Transverse colon (tissue), 4 donors: ENCODE results near the gene FOXO4. TPM values are rescaled to one million over a fixed set of nuclear protein-coding genes. Genes with fewer than 3 reads are reported as not detected.
A peak's percentile ranks its signal among the peaks of the same experiment; 100 is the strongest.

ENCODE experiments used
- DNase-seq: peaks from one replicate; pipeline ENCODE4 v3.0.0-alpha.2; 2019
- H3K27ac ChIP-seq, 4 donors: fragments of 200-600 bp; sonication (generic); 2 replicates each; pipeline ENCODE4 v1.5.1; 2016 to 2018; ENCODE audit warnings: inconsistent platforms in 4 of 4
- H3K27me3 ChIP-seq: fragments of 200-600 bp; sonication (generic); 2 replicates; pipeline ENCODE4 v1.5.1; 2017; ENCODE audit warnings: inconsistent platforms
- H3K36me3 ChIP-seq, 4 donors: fragments of 200-600 bp; sonication (generic); 2 replicates each; pipeline ENCODE4 v1.5.1; 2017 to 2019; ENCODE audit warnings: inconsistent platforms in 4 of 4
- H3K4me1 ChIP-seq, 4 donors: fragments of 200-600 bp; sonication (generic); 2 replicates each; pipeline ENCODE4 v1.5.1; 2017 to 2020; ENCODE audit warnings: inconsistent platforms in 4 of 4
- H3K4me3 ChIP-seq, 4 donors: fragments of 200-600 bp; sonication (generic); 1 replicate in 1 of 4; 2 replicates in 3 of 4; pipeline versions ENCODE4 v1.5.1 to v1.6.1; 2017 to 2019; ENCODE audit warnings: inconsistent platforms in 4 of 4
- H3K9me3 ChIP-seq, 2 donors: fragments of 200-600 bp; sonication (generic); 2 replicates each; pipeline ENCODE4 v1.5.1; 2017 to 2019; ENCODE audit warnings: inconsistent platforms in 2 of 2
- CTCF ChIP-seq, 5 experiments: fragments of 200-600 bp in 3 of 5; fragments of 450-650 bp in 2 of 5; sonication (generic) in 3 of 5; IDR thresholded peaks; 1 replicate in 2 of 5; 2 replicates in 3 of 5; pipeline ENCODE4 v1.5.1; 2016 to 2017; ENCODE audit warnings: antibody characterized with exemption in 5 of 5, inconsistent platforms in 3 of 5, mild to moderate bottlenecking in 2 of 5, moderate library complexity in 1 of 5
- EP300 ChIP-seq: sonication (generic); formaldehyde crosslinking; IDR thresholded peaks from one replicate; pipeline ENCODE4 v1.6.1; 2017; ENCODE audit warnings: antibody characterized with exemption, low read depth
- POLR2A ChIP-seq: fragments of 450-650 bp; IDR thresholded peaks from one replicate; pipeline ENCODE4 v1.6.1; 2016; ENCODE audit warnings: antibody characterized with exemption, mild to moderate bottlenecking, moderate library complexity
- POLR2AphosphoS5 ChIP-seq, 3 donors: sonication (generic); formaldehyde crosslinking; IDR thresholded peaks; one replicate each; pipeline ENCODE4 v1.6.1; 2016; ENCODE audit warnings: antibody characterized with exemption in 3 of 3
- WGBS, 2 donors: methylation state at CpG; one replicate each; pipeline ENCODE4 v1.1.5; 2018; ENCODE audit warnings: low coverage in 1 of 2; 5-methylcytosine and 5-hydroxymethylcytosine counted together
- in situ Hi-C, 4 donors: fragments of 200-750 bp; cut with MboI; loops; one replicate each; pipeline versions ENCODE4 v1.15.0 to v1.15.1; 2017; ENCODE audit warnings: low sequenced_read_pairs in 3 of 4, low pct_ligation_motif_present in 1 of 4, low pct_unique_long_range_greater_than_20kb in 1 of 4
- intact Hi-C: fragments of 100-400 bp; cut with DNase I; formaldehyde crosslinking; loops from one replicate; pipeline ENCODE4 v1.15.1; 2023; ENCODE audit warnings: low total_unique reads
- total RNA-seq, 4 donors: library from RNA; depleted of rRNA; stranded (reverse); fragments of >200 nt; gene quantifications; one replicate each; pipeline ENCODE4 v1.1.0, GENCODE V29; 2016

The FOXO4 gene
- total RNA-seq, 4 donors from 2014 or later, result 23.3 to 152 (median 35.4) TPM

- in situ Hi-C loops (no loop called here), intact Hi-C loops (no loop called here)
- no peaks in the 10 kb centered on the region for H3K36me3 ChIP-seq
- no peaks in the 10 kb centered on the region for H3K9me3 ChIP-seq
- no peaks in the 10 kb centered on the region for H3K27me3 ChIP-seq
- peak within 1 kb of the TSS; percentile 84 to 89 (median 88) for H3K27ac ChIP-seq
- DNase-seq, result peak; percentile 91
- WGBS, 2 donors, result 47% methylated on average over 53 of the region's 73 CpGs; no CpG with 5 or more reads in 1 of the 2 donors
- H3K4me3 ChIP-seq, result peak within 1 kb of the TSS; percentile 38 to 71 (median 58)
- peaks cover 0 to 12% (median 0%) of the 10 kb centered on the region in 4 donors for H3K4me1 ChIP-seq
- TF ChIP-seq CTCF (IDR thresholded peaks at IDR 0.05) (peak in 2 of 5 experiments; percentile 54 to 79), POLR2A (peak; percentile 59), EP300 (no peak), POLR2AphosphoS5 (IDR thresholded peaks at IDR 0.05) (peak in 2 of 3 donors; percentile 54 to 68)
Measured at GRCh38 chrX:71068044-71068918, 27.4 kb upstream of the FOXO4 start, which contains the start of gene SNX12. SNX12 (minus strand) TSS chrX:71068334; CDS start chrX:71068306, 28 bp downstream.

- no peak for TF ChIP-seq CTCF (IDR thresholded peaks at IDR 0.05)
- TF ChIP-seq EP300, result no peak
- no peak for TF ChIP-seq POLR2AphosphoS5 (IDR thresholded peaks at IDR 0.05)
- no peak for TF ChIP-seq POLR2A
- H3K4me1 ChIP-seq, result peaks cover 0 to 12% (median 0%) of the 10 kb centered on the region in 4 donors
- intact Hi-C loops (no loop called here), in situ Hi-C loops (no loop called here)
- DNase-seq, result no peak
- no peaks in the 10 kb centered on the region for H3K36me3 ChIP-seq
- H3K27me3 ChIP-seq, result no peaks in the 10 kb centered on the region
- H3K4me3 ChIP-seq, result no peak overlapping the region
- H3K9me3 ChIP-seq, result no peaks in the 10 kb centered on the region
- 66 to 75% methylated on average over 2 to 5 of the region's 5 CpGs for WGBS, 2 donors
- no peak overlapping the region for H3K27ac ChIP-seq
Measured at GRCh38 chrX:71070531-71070930, 25.1 kb upstream of the FOXO4 start.

GRCh38 chrX:71081330-71082123 is 14.1 kb upstream of the FOXO4 start:
- TF ChIP-seq CTCF (IDR thresholded peaks at IDR 0.05) (no peak), EP300 (no peak), POLR2A (no peak)
- in situ Hi-C loops (loop anchor here in 1 of 4 donors (25.0 kb wide), 1 partner anchor 106 kb away; no protein-coding TSS in a partner anchor), intact Hi-C loops (no loop called here)
- no peaks in the 10 kb centered on the region for H3K4me1 ChIP-seq
- H3K36me3 ChIP-seq, result no peaks in the 10 kb centered on the region
- no peak overlapping the region for H3K4me3 ChIP-seq
- H3K9me3 ChIP-seq, result no peaks in the 10 kb centered on the region
- no peak overlapping the region for H3K27ac ChIP-seq
- no peaks in the 10 kb centered on the region for H3K27me3 ChIP-seq
- 47% methylated on average over 3 of the region's 3 CpGs; no CpG with 5 or more reads in 1 of the 2 donors for WGBS, 2 donors
- DNase-seq, result no peak
